ENCODE results near the gene ZDHHC7. TPM values are rescaled to one million over a fixed set of nuclear protein-coding genes. Genes with fewer than 3 reads are reported as not detected.

ZDHHC7 gene
- total and polyA plus RNA-seq, 9 donors: 23.9 to 54.5 (median 32.7) TPM

DNA sequence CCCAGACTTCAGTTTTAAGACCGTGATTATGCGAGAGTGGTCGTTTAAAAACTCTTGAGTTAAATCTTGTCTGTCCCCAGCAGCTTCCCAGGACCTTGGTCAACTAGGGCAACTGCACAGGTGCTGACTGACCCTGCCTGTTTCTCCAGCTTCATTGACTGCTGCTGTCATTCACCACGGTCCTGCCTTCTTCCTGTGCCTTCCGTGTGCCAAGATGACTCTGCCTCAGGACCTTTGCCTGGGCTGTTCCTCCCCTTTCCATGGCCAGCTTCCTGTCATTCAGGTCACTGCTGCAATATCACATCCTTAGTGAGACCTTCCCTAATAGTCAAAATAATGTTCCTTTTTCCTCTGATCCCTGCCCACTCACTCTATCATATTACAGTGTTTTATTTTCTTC lies 20.1 kb upstream of the ZDHHC7 start:
- 82 to 84% (median 82%) methylated on average over 5 of the region's 5 CpGs for WGBS, 3 donors
- TF ChIP-seq EP300 (IDR thresholded peaks at IDR 0.05) (no peak), POLR2A (IDR thresholded peaks at IDR 0.05) (no peak)
- TF ChIP-seq, protein P1, sequence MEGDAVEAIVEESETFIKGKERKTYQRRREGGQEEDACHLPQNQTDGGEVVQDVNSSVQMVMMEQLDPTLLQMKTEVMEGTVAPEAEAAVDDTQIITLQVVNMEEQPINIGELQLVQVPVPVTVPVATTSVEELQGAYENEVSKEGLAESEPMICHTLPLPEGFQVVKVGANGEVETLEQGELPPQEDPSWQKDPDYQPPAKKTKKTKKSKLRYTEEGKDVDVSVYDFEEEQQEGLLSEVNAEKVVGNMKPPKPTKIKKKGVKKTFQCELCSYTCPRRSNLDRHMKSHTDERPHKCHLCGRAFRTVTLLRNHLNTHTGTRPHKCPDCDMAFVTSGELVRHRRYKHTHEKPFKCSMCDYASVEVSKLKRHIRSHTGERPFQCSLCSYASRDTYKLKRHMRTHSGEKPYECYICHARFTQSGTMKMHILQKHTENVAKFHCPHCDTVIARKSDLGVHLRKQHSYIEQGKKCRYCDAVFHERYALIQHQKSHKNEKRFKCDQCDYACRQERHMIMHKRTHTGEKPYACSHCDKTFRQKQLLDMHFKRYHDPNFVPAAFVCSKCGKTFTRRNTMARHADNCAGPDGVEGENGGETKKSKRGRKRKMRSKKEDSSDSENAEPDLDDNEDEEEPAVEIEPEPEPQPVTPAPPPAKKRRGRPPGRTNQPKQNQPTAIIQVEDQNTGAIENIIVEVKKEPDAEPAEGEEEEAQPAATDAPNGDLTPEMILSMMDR (IDR thresholded peaks at IDR 0.05): no peak
- no peak overlapping the region for H3K27ac ChIP-seq
- H3K27me3 ChIP-seq: no peaks in the 10 kb centered on the region
- H3K36me3 ChIP-seq: no peaks in the 10 kb centered on the region
- no peak for DNase-seq
- peaks cover 9% of the 10 kb centered on the region for H3K4me1 ChIP-seq (ENCODE audit: insufficient read depth)
- no peak overlapping the region for H3K4me3 ChIP-seq
- H3K9me3 ChIP-seq: no peaks in the 10 kb centered on the region
- intact Hi-C loops (cut with DNase I): loop anchor here in 1 of 4 donors (10.0 kb wide), 1 partner anchor 213 kb away; no protein-coding TSS in a partner anchor

- Histone ChIP-seq H3K9me3 (no peaks in the 10 kb centered on the region), H3K4me1 (ENCODE audit: insufficient read depth) (peaks cover 9% of the 10 kb centered on the region), H3K27ac (peak overlapping the region in 1 of 2 donors; percentile 64), H3K36me3 (no peaks in the 10 kb centered on the region), H3K4me3 (no peak overlapping the region), H3K27me3 (no peaks in the 10 kb centered on the region)
- intact Hi-C loops (cut with DNase I): loop anchor here in 1 of 4 donors (10.0 kb wide), 1 partner anchor 215 kb away; no protein-coding TSS in a partner anchor
- DNase-seq: peak; percentile 46 to 75 (median 65)
- WGBS, 3 donors: 5 to 21% (median 6%) methylated on average over 16 of the region's 16 CpGs
- TF ChIP-seq, protein P1 (IDR thresholded peaks at IDR 0.05): no peak
- TF ChIP-seq EP300 (IDR thresholded peaks at IDR 0.05) (no peak), POLR2A (IDR thresholded peaks at IDR 0.05) (peak; percentile 16)
Measured at GRCh38 chr16:85029981-85030401, 18.7 kb upstream of the ZDHHC7 start.

DNA sequence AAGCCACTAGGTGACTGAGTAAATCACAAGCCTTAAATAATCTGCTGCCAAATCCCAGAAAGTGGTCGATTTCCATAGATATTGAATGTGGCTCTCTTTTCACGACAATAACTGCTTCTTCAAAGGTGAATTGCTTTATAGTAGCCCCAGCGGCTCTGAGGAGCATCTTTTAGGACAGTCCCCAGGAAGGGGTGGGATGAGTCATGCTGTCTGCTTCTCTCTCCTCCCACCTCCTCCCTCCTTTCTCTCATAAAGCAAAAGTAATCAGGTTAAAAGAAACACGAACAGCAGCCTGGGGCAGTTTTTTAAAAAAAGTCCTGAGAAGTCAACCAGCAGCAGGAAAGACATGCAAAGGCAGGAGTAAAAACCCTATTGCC lies 18.1 kb upstream of the ZDHHC7 start:
- peak in 1 of 5 donors; percentile 61 for DNase-seq
- Histone ChIP-seq H3K27ac (peak overlapping the region in 1 of 2 donors; percentile 64), H3K4me1 (ENCODE audit: insufficient read depth) (peaks cover 9% of the 10 kb centered on the region), H3K27me3 (no peaks in the 10 kb centered on the region), H3K36me3 (no peaks in the 10 kb centered on the region), H3K4me3 (peak overlapping the region; percentile 84), H3K9me3 (no peaks in the 10 kb centered on the region)
- 2 to 8% (median 4%) methylated on average over 4 of the region's 4 CpGs for WGBS, 3 donors
- intact Hi-C loops (cut with DNase I): no loop called here
- TF ChIP-seq POLR2A (IDR thresholded peaks at IDR 0.05): no peak
- TF ChIP-seq, protein P1 (IDR thresholded peaks at IDR 0.05): no peak
- TF ChIP-seq EP300 (IDR thresholded peaks at IDR 0.05): no peak

DNA sequence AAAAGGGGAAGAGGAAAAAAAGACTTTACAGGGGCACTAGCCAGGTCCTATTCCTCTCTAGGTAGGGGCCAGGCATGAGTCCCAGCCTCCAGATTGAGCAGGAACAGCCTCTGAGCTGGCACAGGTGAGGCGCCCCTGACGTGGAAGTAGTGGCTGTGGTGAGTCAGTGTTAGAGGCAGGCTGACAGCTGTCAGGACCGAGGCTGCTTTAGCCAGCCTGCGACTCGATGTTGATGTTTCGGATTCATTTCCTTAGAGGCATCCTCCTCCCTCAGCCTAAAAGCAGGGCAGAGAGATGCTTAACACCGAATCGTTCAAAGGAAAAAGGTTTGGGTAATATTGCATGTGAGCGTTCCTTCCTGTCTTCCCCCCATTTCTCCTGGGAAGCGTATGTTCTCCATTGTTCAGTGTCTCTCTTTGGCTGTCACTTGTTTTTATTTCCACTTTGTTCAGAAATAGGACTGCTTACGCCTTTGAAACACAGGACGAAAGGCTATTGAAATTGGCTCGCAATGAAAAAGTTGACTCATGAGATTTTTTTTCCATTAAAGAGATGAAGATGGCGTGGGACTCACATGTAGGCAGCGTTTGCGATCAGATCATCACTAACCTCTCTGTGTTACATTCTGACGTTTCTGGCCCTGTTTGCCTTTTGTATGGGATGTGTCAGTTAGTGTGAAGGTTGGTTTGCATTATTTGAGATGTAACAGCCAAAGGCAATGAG lies 17.5 kb upstream of the ZDHHC7 start:
- peak in 3 of 5 donors; percentile 30 to 56 (median 56) for DNase-seq
- peak overlapping the region; percentile 84 for H3K4me3 ChIP-seq
- 2 to 6% (median 4%) methylated on average over 17 of the region's 17 CpGs for WGBS, 3 donors

More for the DNA sequence above, 17.5 kb upstream of the ZDHHC7 start:
- TF ChIP-seq, protein P1 (IDR thresholded peaks at IDR 0.05): no peak
- TF ChIP-seq EP300 (IDR thresholded peaks at IDR 0.05) (no peak), POLR2A (IDR thresholded peaks at IDR 0.05) (no peak)
- Histone ChIP-seq H3K36me3 (no peaks in the 10 kb centered on the region), H3K4me1 (ENCODE audit: insufficient read depth) (peaks cover 9% of the 10 kb centered on the region), H3K27me3 (no peaks in the 10 kb centered on the region), H3K27ac (peak overlapping the region in 1 of 2 donors; percentile 1), H3K9me3 (no peaks in the 10 kb centered on the region)
- intact Hi-C loops (cut with DNase I): no loop called here
